GM10248 (cell line): ENCODE results near the gene CPNE7.

Experiments
- CTCF ChIA-PET: fragments of 300-600 bp; sonication (Branson Sonifier 250); formaldehyde crosslinking; extraction: SDS; loops from one replicate; lab custom pipeline; 2021; ENCODE audit warnings: antibody characterized with exemption; lab: Yijun Ruan, JAX
- POLR2A ChIA-PET: fragments of 350-650 bp; sonication (Branson Sonifier 250); formaldehyde crosslinking; extraction: SDS; loops from one replicate; lab custom pipeline; 2020; ENCODE audit warnings: antibody characterized with exemption; lab: Yijun Ruan, JAX
- DNase-seq: peaks from one replicate; pipeline ENCODE4 v3.0.0; 2012; ENCODE audit errors: extremely low spot score
- CTCF ChIP-seq: IDR thresholded peaks from 2 replicates; pipeline ENCODE4 v1.5.1; 2012; ENCODE audit warnings: mild to moderate bottlenecking, low read depth; ENCODE audit errors: extremely low read depth, missing control alignments, control extremely low read depth

The CPNE7 gene

GRCh38 chr16:89600427-89600826 is 24.9 kb downstream of the CPNE7 start:
- POLR2A ChIA-PET: no interaction called here
- no peak for DNase-seq
- TF ChIP-seq CTCF: no peak
- CTCF ChIA-PET: interaction anchor here (1.2 to 3.7 kb wide), 5 partner anchors 10 to 41 kb away, joined by 3 to 18 read pairs (median 7); no protein-coding TSS in a partner anchor

- no peak for TF ChIP-seq CTCF
- DNase-seq: no peak
- CTCF ChIA-PET: interaction anchor here (1.3 to 3.7 kb wide), 3 partner anchors 11 to 16 kb away, joined by 3 to 18 read pairs (median 8); no protein-coding TSS in a partner anchor
- POLR2A ChIA-PET: no interaction called here
Observed at GRCh38 chr16:89600956-89601355, 25.4 kb downstream of the CPNE7 start.

DNA sequence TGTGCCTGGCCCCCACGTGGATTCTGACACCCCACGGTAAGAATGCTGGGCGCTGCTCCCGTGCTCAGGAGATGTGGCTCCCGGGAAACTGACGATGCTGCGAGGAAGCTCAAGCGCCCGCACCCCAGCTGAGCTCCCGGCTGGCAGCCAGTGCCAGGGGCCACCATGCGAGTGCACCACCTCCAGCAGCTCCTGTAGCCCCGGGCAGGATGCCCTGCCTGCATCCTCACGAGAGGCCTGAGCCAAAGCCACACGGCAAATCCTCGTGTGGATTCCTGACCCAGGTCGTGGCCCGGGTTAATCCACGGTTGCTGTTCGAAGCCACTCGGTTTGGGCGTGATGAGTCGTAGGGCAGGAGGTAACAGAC is 26.3 kb downstream of the CPNE7 start:
- ChIA-PET POLR2A (interaction anchor here (0.7 kb wide), 1 partner anchor 59 kb away, joined by 3 read pairs; no protein-coding TSS in a partner anchor), CTCF (interaction anchor here (0.9 to 3.7 kb wide), 4 partner anchors 13 to 259 kb away, joined by 3 to 18 read pairs (median 3); partner anchors contain the start of gene CPNE7)
- DNase-seq: no peak
- no peak for TF ChIP-seq CTCF

DNA sequence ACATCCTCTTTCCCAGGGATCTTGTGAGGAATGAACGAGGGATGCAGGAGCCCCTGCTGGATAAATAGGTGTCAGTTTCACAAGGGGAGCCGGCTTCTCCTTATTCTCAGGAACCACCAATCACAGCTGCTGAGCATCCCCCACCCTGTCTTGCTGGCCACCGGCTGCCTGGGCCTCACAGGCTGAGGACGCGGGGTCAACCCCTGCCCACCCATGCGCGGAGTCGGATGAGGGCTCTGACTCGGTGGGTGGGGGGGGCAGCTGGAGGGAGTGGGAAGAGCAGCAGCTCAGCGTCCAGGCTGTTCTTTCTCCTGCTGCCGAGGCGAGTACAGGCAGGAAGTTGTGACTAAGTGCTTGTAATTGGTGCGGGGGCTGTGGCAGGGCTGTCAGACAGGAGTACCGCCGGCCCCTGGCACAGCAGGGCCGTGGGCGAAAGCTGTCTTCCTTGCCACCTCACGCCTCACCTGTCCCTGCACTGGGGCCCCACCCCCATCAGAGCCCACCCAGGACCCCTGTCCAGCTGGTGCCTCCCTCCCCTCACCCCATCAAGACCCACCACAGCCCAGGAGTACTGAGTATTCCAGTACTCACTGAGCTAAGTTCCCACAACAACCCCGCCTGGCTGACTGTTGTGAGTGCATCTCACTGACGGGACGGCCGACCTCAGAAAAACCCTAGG is 26.9 kb downstream of the CPNE7 start:
- ChIA-PET CTCF (interaction anchor here (0.9 to 3.7 kb wide), 4 partner anchors 12 to 258 kb away, joined by 3 to 18 read pairs (median 3); partner anchors contain the start of gene CPNE7), POLR2A (no interaction called here)
- no peak for TF ChIP-seq CTCF
- DNase-seq: peak; percentile 72

DNA sequence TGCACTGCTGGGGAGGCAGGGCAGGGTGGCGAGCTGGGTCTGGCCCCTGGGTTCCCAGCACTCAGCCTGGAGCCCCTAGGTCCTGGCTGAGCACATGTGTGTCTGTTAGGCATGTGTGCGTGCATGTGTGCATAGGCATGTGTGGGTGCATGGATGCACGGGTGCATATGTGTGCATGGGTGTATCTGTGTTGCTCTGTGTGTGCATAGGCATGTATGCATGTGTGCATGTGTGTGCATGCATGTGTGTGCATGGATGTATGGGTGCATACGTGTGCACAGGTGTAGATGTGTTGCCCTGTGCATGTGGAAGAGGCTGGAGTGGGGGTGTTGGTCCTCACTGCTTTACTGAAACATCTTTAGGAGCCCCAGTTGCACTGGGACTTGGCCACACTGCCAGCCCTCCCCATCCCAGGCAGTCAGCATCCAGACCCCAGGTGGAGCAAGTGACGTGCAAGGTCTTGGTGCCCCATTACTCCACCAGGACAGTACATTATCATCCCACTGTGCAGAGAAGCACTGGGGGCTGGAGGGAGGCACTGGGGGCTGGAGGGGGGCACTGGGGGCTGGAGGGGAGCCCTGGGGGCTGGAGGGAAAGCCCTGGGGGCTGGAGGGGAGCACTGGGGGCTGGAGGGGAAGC is 27.5 kb downstream of the CPNE7 start:
- no peak for TF ChIP-seq CTCF
- ChIA-PET CTCF (interaction anchor here (1.1 to 1.2 kb wide), 2 partner anchors 27 to 258 kb away, joined by 3 read pairs; partner anchors contain the start of gene CPNE7), POLR2A (no interaction called here)
- DNase-seq: no peak

DNA sequence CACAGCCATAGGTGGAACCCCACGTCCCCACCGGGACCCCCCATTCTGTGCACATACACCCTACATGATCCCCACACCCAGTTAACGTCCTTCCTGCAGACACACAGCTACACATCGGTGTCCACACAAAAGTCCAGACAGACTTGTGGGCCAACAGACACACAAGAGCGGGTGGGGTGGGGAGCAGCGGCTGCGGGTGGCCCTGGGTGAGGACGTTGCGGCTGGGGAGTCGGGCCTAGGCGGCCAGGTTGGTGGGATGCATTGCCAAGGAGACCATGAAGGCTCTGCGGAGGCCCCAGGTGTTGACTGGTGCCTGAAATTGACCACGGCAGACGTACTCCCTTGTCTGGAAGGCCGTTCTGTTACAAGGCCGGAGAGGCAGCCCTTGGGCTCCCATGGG is 29.2 kb downstream of the CPNE7 start:
- ChIA-PET CTCF (no interaction called here), POLR2A (no interaction called here)
- no peak for DNase-seq
- TF ChIP-seq CTCF: no peak
